NOMO-1 treated with DMSO at 0.1 percent for 48 hours (cell line): ENCODE data around the gene CAPZA3.
"Not testable (repeated sequence)": the region's sequence is repeated elsewhere in the genome, so short reads cannot be mapped to it uniquely, and the experiment has no call there.

Experiments used
- DNase-seq: peaks from one replicate; lab custom pipeline; 2025; ENCODE audit not compliant: unreplicated experiment; lab: John Stamatoyannopoulos, UW

Gene CAPZA3

DNA sequence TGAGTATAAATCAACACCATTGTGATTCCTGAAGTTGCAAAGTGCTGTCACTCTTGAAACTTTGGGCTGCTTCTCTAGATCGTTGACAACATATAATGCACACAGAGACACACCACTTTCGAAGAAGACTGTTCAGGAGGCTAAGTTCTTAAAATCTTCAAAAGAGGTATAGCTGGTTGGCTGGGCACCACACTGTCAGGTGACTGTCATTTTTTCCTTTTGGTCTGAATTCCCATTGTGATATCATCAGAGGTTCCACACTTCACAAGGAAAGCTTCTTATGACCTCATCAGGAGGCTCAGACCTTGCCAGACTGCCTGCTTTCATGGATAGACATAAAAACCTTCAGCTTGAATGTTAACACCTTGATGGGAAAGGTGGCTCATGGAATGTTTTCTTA lies at the start of gene CAPZA3, which contains the start of gene PLCZ1:
Gene CAPZA3, plus strand, starts transcription at position 301 of the 400 bp plus-strand sequence. CDS start 150 bp downstream, outside the sequence.
Gene PLCZ1, minus strand, starts transcription at position 194 of the 400 bp plus-strand sequence. CDS start 641 bp downstream, outside the sequence.
- no peak for DNase-seq

GRCh38 chr12:18689771-18690170 lies 48.1 kb upstream of the CAPZA3 start:
- DNase-seq, result no peak

- no peak for DNase-seq
Observed at GRCh38 chr12:18690653-18691052, 47.3 kb upstream of the CAPZA3 start.

- not testable (repeated sequence) for DNase-seq
Observed at GRCh38 chr12:18693986-18694385, 43.9 kb upstream of the CAPZA3 start.

DNA sequence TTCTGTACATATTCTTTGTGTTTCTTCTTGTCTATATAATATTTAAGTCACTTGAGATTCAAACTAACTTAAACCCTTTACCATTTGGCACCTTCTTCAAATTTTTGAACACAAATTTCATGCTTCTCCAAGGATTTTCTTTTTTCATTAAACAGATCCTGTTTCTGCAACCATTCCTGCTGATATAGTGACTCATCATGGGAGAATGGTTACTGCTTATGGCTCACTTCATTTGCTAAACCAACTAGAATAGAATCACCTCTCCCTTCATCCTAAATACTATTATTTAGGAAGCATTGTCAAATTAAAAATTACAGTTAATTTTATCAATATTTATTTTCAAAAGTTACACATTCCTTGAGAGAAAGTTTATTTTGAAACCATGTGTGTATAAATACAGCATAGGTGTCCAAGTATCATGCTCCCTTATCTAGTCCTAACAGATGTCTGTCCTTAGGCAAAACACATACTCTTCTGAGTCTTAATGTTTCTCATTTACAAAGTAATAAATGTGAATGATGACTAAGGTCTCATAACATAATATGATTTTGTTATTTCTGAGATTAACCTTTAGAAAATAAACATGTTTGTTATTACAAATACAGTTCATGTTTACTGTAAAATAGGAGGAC lies 40.8 kb upstream of the CAPZA3 start:
- no peak for DNase-seq

GRCh38 chr12:18700271-18700670 lies 37.6 kb upstream of the CAPZA3 start:
- DNase-seq, result no peak

DNA sequence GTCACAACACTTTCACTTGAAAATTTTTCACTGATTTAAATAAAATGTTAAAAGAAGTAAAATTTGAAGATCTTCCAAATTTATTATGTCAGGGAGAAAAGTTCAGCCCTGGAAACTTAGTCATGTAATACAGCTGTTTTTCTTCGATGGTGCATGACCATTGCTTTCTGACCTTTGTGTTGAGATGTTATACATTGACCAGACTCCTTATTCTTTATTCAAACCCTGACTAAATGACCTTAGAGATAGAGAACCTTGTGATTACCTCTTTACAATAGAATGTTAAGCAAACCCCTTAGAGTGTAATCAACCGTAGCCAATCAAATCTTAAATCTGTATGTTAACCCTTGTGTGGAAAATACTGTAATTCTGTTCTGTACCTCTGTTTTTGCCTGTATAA lies 34.6 kb upstream of the CAPZA3 start:
- no peak for DNase-seq

DNA sequence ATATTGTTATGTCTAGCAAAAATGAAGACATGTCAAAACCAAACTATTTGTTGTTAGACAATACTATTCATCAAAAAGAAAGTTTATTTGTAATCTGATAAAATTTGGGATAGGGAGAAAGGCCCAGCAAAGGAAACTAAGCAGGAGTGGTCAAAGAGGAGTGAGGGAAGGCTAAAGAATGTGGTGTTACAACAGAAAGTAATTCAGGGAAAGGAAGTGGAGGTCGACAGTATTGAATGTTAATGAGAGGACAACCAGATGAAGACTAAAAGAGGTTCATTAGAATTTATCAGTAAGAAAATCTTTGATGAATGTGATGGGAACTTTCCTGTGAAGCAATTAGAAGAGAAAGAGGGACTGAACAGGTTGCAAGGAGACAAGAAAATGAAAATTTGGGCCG lies 34.0 kb upstream of the CAPZA3 start:
- no peak for DNase-seq

- DNase-seq, result no peak
Observed at GRCh38 chr12:18706798-18707197, 31.1 kb upstream of the CAPZA3 start.

- DNase-seq, result no peak
Observed at GRCh38 chr12:18716236-18716635, 21.7 kb upstream of the CAPZA3 start.

DNA sequence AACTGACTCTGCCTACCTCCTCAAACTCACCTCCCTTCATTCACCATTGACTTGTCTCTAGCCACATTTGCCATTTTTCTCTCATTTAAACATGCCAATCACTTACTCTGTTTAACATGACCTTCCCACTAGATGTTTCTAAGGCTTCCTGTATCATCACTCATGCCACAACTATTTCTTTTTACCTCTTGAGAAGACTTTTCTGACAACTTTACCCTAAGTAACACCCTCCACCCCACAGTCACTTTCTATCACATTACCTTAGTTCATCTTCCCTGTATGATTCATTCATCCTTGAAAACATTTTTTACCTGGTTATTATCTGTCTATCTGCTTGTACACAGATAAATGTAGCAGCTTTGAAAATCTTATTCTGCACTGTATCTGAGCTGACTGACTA lies 19.5 kb upstream of the CAPZA3 start:
- DNase-seq, result no peak

- no peak for DNase-seq
Observed at GRCh38 chr12:18719922-18720510, 17.9 kb upstream of the CAPZA3 start.

DNA sequence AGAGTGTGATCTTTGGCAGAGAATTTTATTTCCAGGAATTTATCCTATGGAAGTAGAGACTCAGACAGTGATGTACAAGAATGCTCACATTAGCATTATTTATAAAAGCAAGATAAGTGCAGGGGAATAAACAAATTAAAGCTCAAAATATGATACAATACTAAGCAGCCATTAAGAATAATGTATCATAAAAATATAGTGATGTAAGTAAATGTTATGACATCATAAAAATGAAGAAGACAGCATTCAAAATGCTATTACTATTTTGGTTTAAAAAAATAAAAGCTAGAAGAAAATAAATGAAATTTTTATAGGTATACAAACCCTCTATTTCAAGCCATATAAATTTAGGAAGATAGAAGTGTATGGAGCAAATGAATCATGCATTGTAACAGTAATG lies 17.2 kb upstream of the CAPZA3 start:
- no peak for DNase-seq

DNA sequence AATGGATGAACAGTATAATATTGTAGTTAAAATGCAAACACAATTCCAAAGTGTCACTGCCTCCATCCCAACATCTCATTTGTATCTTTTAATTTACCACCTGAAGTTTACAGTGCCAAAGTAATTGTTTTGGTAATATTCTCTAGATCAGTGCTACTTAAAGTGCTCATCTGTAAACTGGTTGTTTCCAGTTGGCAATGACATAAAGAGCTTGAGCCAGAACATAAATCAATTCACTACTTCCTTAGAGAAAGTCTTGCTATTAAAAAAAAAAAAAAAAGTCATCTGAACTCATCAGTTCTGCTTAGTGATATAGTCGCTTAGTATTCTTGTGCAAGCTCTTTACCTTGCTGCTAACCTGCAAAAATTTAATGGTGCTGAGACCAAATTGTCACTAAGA lies 16.5 kb upstream of the CAPZA3 start:
- no peak for DNase-seq

DNA sequence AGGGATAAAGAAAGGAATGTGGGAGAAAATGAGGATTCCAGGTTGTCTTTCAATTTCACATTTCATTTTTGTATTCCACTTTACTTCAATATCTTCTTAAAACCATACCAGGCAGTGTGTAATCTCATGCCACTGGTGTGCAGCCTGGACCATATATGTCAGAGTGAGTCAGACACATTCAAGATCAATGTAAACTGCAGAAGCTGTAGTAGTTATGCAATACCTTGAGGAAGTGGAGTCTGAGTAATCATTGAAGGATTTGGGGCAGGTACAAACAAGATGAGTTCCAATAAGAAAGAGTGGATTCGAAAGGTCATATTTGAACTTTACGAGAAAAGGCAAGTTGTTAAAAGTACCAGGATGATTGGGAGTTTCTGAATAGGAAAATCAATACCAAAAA lies 14.2 kb upstream of the CAPZA3 start:
- DNase-seq, result peak; percentile 27

GRCh38 chr12:18731156-18731555 lies 6.8 kb upstream of the CAPZA3 start:
- DNase-seq, result no peak

DNA sequence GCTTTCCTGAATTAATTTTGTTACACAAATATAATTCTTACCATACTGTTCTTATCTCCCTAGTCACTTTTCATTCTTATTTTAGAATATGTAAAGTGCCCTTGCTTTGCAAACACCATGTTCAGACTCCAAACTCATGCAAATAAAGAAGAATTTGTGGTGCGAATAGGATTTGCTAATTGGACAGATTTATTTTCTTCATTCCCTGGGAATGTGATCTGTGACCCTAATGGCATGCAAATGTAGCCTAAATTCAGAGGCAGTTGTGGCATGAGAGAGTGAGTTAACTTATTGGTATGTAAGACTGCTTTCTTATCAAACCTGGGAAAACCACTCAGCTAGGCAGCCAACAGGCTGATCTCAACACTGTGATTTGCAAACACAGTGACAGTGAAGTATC lies 10.0 kb downstream of the CAPZA3 start:
- DNase-seq, result no peak

DNA sequence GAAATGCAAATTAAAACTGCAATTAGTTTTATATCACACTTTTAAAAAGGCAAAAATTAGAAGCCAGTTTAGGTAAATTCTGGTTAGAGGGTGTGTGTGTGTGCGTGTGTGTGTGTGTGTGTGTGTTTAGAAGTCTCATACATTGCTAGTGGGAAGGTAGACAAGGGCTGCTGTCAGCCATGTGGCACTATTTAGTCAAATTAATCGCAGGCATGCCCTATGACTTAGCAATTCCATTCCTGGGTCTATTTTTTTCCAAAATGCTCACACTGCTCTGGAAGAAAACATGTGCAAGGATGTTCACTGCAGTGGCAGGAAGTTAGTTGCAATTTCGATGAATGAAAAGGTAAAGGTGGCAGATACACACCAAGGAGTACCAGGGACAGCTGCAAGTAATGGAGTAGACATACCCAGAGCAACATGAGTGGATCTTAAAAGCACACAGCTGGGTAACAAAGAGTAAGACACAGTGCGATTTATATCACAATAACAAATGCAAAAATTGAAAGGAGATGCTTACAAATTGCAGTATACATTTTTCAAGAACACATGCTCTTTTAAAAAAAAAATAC lies 11.6 kb downstream of the CAPZA3 start:
- no peak for DNase-seq

GRCh38 chr12:18750085-18750484 lies 12.2 kb downstream of the CAPZA3 start:
- DNase-seq, result no peak

DNA sequence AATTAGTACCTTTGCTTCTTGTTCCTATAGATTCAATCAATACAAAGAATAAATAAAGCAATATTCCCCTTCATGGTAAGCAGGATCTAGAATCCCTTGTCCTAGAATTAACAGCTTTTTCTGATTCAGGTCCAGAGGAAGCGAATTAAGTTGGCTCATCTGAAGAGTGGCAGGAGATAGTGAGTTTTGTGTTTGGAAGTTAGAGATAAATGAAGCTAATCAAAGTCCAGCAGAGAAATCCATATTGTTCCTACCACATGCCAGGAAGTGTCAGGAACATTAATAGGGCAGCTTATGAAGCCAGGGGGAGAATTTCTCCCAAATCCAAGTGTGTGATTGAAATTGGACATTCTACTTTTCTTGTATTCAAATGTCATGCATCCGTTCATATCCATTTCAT lies 13.9 kb downstream of the CAPZA3 start:
- no peak for DNase-seq

- DNase-seq, result no peak
Observed at GRCh38 chr12:18752280-18752920, 14.5 kb downstream of the CAPZA3 start.

DNA sequence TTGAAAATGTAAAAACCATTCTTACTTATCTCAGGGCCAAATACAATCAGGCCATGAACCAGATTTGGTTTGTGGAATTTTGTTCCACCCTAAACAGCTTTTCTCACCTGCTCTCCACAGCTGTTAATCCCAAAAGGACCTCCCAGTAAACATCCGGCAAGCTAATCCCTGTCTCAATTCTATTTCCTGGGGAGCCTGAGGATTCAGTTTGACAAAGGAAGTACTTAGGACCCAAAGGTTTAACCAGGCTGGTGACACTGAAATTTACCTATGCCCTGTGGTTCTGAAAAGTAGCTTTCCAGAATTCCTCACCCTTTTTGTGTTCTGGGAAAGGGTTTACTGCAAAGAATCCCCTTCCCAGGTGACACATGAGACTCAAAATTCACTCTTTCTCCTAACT lies 15.0 kb downstream of the CAPZA3 start:
- no peak for DNase-seq
